GM12865 (cell line): ENCODE data around the gene MICALL1.
A peak's percentile ranks its signal among the peaks of the same experiment; 100 is the strongest.

Experiments
- DNase-seq: peaks from one replicate; pipeline ENCODE4 v3.0.0; 2010; ENCODE audit warnings: low read depth
- H3K4me3 ChIP-seq: 2 replicates; pipeline ENCODE4 v1.5.1; 2011; ENCODE audit warnings: mild to moderate bottlenecking, low read depth, low read length, control low read depth
- CTCF ChIP-seq: IDR thresholded peaks from 2 replicates; pipeline ENCODE4 v1.5.1; 2011; ENCODE audit warnings: low read length, control low read depth, low read depth, inconsistent platforms; ENCODE audit not compliant: insufficient read depth; ENCODE audit errors: missing control alignments

Gene MICALL1

GRCh38 chr22:37929390-37929789, 23.3 kb downstream of the MICALL1 start:
- no peak for TF ChIP-seq CTCF
- H3K4me3 ChIP-seq, result no peak overlapping the region
- DNase-seq, result no peak

- peak; percentile 42 for TF ChIP-seq CTCF
- peak; percentile 35 for DNase-seq
- H3K4me3 ChIP-seq, result no peak overlapping the region
Measured at GRCh38 chr22:37930270-37930951, 24.3 kb downstream of the MICALL1 start.

GRCh38 chr22:37930952-37931440, 24.9 kb downstream of the MICALL1 start:
- no peak for TF ChIP-seq CTCF
- DNase-seq, result no peak
- no peak overlapping the region for H3K4me3 ChIP-seq

GRCh38 chr22:37931893-37932389, 25.8 kb downstream of the MICALL1 start:
- DNase-seq, result no peak
- TF ChIP-seq CTCF, result no peak
- H3K4me3 ChIP-seq, result no peak overlapping the region

- no peak for TF ChIP-seq CTCF
- no peak for DNase-seq
- no peak overlapping the region for H3K4me3 ChIP-seq
Measured at GRCh38 chr22:37932401-37932800, 26.3 kb downstream of the MICALL1 start.

GRCh38 chr22:37932821-37933578, 26.9 kb downstream of the MICALL1 start:
- TF ChIP-seq CTCF, result no peak
- no peak for DNase-seq
- H3K4me3 ChIP-seq, result no peak overlapping the region
